ENCODE measurements around the gene AXDND1.
"Not testable (repeated sequence)": the region's sequence is repeated elsewhere in the genome, so short reads cannot be mapped to it uniquely, and the experiment has no call there.

AXDND1 gene

DNA sequence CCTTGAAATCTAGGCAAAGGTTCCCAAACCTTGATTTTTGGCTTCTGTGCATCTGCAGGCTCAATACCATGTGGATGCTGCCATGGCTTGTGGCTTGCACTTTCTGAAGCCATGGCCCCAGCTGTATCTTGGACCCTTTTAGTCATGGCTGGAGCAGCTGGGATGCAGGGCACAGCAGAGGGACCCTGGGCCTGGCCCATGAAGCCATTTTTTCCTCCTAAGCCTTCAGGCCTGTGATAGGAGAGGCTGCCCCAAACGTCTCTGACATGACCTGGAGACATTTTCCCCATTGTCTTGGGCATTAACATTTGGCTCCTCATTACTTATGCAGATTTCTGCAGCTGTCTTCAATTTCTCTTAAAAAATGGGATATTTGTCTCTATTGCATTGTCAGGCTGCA is 112.6 kb downstream of the AXDND1 start:
- H3K9me3 ChIP-seq (ENCODE audit: insufficient read depth, low read length), result peaks cover 47% of the 10 kb centered on the region
- DNase-seq (ENCODE audit: low read depth, low spot score), result no peak
- no peaks in the 10 kb centered on the region for H3K36me3 ChIP-seq (ENCODE audit: insufficient read depth, insufficient read length, low read length)
- TF ChIP-seq ZNF274 (IDR thresholded peaks at IDR 0.05; ENCODE audit: low read depth, low read length), result no peak
- no peaks in the 10 kb centered on the region for H3K27me3 ChIP-seq (ENCODE audit: insufficient read depth, insufficient read length)
- H3K4me3 ChIP-seq (ENCODE audit: insufficient read length, low read depth), result no peak overlapping the region
- H3K9ac ChIP-seq (ENCODE audit: insufficient read length, low read depth), result no peak overlapping the region
- no peaks in the 10 kb centered on the region for H3K4me1 ChIP-seq (ENCODE audit: insufficient read depth, insufficient read length)

DNA sequence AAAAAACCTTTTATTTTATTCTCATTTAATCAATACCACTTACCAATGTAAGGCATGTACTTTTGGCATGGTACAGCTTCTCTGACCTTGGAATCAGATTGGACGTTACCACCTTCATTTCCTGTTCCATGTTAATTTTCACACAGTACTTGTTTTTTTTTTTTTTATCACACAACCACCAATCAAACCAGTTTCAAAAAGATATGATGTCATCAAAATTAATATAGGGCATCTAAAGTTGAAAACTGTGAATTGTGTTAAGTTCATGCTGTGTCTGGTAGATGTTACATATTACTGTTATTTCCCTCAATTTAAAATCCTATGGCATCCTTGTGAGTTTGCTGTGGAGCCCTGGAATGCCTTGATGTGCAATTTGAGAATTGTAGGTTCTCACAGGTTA is 124.8 kb downstream of the AXDND1 start:
- TF ChIP-seq SUZ12 (IDR thresholded peaks at IDR 0.05; ENCODE audit: extremely low read depth, insufficient read depth, insufficient read length) (no peak), YY1 (IDR thresholded peaks at IDR 0.05; ENCODE audit: insufficient read depth, insufficient read length) (no peak), ZNF274 (IDR thresholded peaks at IDR 0.05; ENCODE audit: low read depth, low read length) (no peak)
- Histone ChIP-seq H3K27me3 (ENCODE audit: insufficient read depth, insufficient read length) (no peaks in the 10 kb centered on the region), H3K4me1 (ENCODE audit: insufficient read depth, insufficient read length) (no peaks in the 10 kb centered on the region), H3K36me3 (ENCODE audit: insufficient read depth, insufficient read length, low read length) (no peaks in the 10 kb centered on the region), H3K9me3 (ENCODE audit: insufficient read depth, low read length) (peaks cover 20% of the 10 kb centered on the region), H3K9ac (ENCODE audit: insufficient read length, low read depth) (no peak overlapping the region), H3K4me3 (ENCODE audit: insufficient read length, low read depth) (no peak overlapping the region)
- no peak for DNase-seq (ENCODE audit: low read depth, low spot score)

DNA sequence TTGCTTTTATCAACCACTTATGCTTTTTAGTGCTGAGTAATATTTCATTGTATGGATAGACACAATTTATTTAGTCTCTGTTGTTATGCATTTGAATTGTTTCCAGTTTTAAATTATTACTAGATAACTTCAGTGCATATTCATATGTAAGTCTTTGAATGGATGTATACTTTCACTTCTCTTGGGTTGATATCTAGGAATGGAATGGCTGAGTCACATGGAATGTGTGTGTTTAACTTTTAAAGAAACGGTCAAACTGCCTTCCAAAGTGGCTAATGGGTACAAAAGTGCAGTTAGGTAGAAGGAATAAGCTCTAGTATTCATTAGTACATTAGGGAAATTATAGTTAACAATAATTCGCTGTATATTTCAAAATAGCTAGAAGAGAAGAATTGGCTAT is 127.6 kb downstream of the AXDND1 start:
- Histone ChIP-seq H3K9ac (ENCODE audit: insufficient read length, low read depth) (no peak overlapping the region), H3K4me3 (ENCODE audit: insufficient read length, low read depth) (no peak overlapping the region), H3K4me1 (ENCODE audit: insufficient read depth, insufficient read length) (no peaks in the 10 kb centered on the region), H3K36me3 (ENCODE audit: insufficient read depth, insufficient read length, low read length) (no peaks in the 10 kb centered on the region), H3K27me3 (ENCODE audit: insufficient read depth, insufficient read length) (no peaks in the 10 kb centered on the region), H3K9me3 (ENCODE audit: insufficient read depth, low read length) (peaks cover 2% of the 10 kb centered on the region; the same call in 1 of the 2 replicates)
- no peak for DNase-seq (ENCODE audit: low read depth, low spot score)
- TF ChIP-seq YY1 (IDR thresholded peaks at IDR 0.05; ENCODE audit: insufficient read depth, insufficient read length), result no peak
- no peak for TF ChIP-seq ZNF274 (IDR thresholded peaks at IDR 0.05; ENCODE audit: low read depth, low read length)
- TF ChIP-seq SUZ12 (IDR thresholded peaks at IDR 0.05; ENCODE audit: extremely low read depth, insufficient read depth, insufficient read length), result no peak

DNA sequence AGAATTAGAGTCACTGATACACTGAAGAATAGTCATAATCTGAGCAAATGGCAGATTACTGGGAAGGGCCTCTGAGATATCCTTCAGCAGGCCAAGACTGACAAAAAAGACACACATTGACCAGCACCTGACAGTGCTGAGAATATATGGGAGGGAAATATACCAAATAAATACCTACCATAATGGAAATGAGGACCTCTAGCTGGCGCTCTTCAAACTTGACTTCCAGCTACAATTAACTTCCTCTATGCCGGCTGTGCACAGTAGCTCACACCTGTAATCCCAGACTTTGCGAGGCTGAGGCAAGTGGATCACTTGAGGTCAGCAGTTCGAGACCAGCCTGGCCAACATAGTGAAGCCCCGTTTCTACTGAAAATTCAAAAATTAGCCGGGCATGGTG is 140.4 kb downstream of the AXDND1 start:
- H3K36me3 ChIP-seq (ENCODE audit: insufficient read depth, insufficient read length, low read length), result no peaks in the 10 kb centered on the region
- no peak for DNase-seq (ENCODE audit: low read depth, low spot score)
- no peak for TF ChIP-seq ZNF274 (IDR thresholded peaks at IDR 0.05; ENCODE audit: low read depth, low read length)
- TF ChIP-seq YY1 (IDR thresholded peaks at IDR 0.05; ENCODE audit: insufficient read depth, insufficient read length), result no peak
- no peak for TF ChIP-seq SUZ12 (IDR thresholded peaks at IDR 0.05; ENCODE audit: extremely low read depth, insufficient read depth, insufficient read length)
- H3K9me3 ChIP-seq (ENCODE audit: insufficient read depth, low read length), result no peaks in the 10 kb centered on the region
- no peak overlapping the region for H3K9ac ChIP-seq (ENCODE audit: insufficient read length, low read depth)
- no peaks in the 10 kb centered on the region for H3K27me3 ChIP-seq (ENCODE audit: insufficient read depth, insufficient read length)
- no peaks in the 10 kb centered on the region for H3K4me1 ChIP-seq (ENCODE audit: insufficient read depth, insufficient read length)
- H3K4me3 ChIP-seq (ENCODE audit: insufficient read length, low read depth), result no peak overlapping the region

DNA sequence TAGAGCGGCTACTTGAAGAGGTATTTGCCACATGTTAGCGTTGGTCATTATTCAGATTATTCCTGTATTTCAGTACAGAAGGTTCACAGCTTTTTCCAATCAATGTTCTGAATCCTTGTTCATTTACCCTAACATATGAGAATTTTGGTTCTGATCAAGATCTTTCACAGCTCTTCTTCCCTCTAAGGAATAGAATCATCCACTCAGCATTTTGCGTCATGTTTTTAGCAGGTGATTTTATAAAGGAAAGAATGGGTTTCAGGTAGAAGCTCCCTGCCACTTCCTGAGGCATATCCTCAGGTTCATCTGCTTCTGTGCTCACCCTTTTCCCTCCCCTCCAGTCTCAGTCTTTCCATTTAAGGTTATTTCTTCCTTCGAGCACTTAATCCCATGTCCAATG is 143.6 kb downstream of the AXDND1 start:
- Histone ChIP-seq H3K9me3 (ENCODE audit: insufficient read depth, low read length) (no peaks in the 10 kb centered on the region), H3K4me3 (ENCODE audit: insufficient read length, low read depth) (no peak overlapping the region), H3K27me3 (ENCODE audit: insufficient read depth, insufficient read length) (no peaks in the 10 kb centered on the region), H3K36me3 (ENCODE audit: insufficient read depth, insufficient read length, low read length) (no peaks in the 10 kb centered on the region), H3K9ac (ENCODE audit: insufficient read length, low read depth) (no peak overlapping the region), H3K4me1 (ENCODE audit: insufficient read depth, insufficient read length) (no peaks in the 10 kb centered on the region)
- no peak for DNase-seq (ENCODE audit: low read depth, low spot score)
- TF ChIP-seq ZNF274 (IDR thresholded peaks at IDR 0.05; ENCODE audit: low read depth, low read length) (no peak), YY1 (IDR thresholded peaks at IDR 0.05; ENCODE audit: insufficient read depth, insufficient read length) (no peak), SUZ12 (IDR thresholded peaks at IDR 0.05; ENCODE audit: extremely low read depth, insufficient read depth, insufficient read length) (no peak)

DNA sequence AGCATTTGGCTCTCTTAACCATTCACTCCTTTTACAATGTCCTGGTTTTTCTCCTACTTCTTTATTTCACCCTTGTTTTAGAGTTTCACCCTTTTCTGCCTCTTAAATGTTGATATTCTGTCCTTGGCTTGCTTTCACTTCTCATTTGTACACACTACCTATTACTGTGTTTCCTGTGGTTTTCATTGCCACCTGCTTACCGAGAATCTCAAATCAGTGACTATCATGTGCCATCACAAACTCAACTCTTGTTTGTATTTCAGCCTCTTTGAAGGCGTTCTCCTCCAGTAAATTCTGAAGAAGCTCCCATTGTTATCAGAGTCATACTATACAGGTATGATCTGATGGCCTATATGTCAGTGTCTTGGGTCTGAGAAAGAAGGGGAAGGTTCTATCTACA is 144.3 kb downstream of the AXDND1 start:
- no peak for DNase-seq (ENCODE audit: low read depth, low spot score)
- no peak overlapping the region for H3K9ac ChIP-seq (ENCODE audit: insufficient read length, low read depth)
- H3K4me1 ChIP-seq (ENCODE audit: insufficient read depth, insufficient read length), result no peaks in the 10 kb centered on the region
- H3K27me3 ChIP-seq (ENCODE audit: insufficient read depth, insufficient read length), result no peaks in the 10 kb centered on the region
- no peaks in the 10 kb centered on the region for H3K9me3 ChIP-seq (ENCODE audit: insufficient read depth, low read length)
- no peak for TF ChIP-seq YY1 (IDR thresholded peaks at IDR 0.05; ENCODE audit: insufficient read depth, insufficient read length)
- no peak overlapping the region for H3K4me3 ChIP-seq (ENCODE audit: insufficient read length, low read depth)
- H3K36me3 ChIP-seq (ENCODE audit: insufficient read depth, insufficient read length, low read length), result no peaks in the 10 kb centered on the region

DNA sequence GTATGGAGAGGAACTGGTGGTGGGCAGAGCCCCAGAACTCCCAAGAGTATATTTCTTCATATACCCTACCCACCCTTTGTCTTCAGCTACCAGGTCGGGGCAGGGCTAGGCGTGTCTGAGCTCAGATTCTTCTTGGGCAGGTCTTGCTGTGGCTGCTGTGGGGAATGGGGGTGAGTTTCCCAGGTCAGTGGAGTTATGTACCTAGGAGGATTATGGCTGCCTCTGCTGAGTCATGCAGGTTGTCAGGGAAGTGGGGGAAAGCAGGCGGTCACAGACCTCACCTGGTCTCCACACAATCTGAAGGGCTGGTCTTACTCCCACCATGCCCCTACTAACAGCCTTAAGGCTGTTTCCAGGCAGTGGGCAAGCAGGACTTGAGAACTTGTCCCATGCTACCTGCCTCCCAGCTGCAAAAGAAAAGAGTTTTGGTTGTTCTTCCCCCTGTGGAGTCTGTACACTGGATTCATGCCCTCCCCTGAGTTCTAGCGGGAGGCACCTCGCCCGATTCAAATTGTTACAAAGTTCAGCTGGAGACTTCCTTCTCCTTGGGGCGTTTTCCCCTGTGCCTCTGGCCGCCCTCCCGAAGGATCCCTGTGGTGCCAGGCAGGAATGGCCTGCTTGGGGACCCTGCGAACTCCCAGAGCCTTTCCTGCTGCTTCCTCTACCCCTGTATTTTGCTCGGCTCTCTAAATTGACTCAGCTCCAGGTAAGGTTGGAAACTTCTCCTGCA is 151.4 kb downstream of the AXDND1 start:
- H3K9ac ChIP-seq (ENCODE audit: insufficient read length, low read depth), result no peak overlapping the region
- TF ChIP-seq SUZ12 (IDR thresholded peaks at IDR 0.05; ENCODE audit: extremely low read depth, insufficient read depth, insufficient read length), result no peak
- no peak for TF ChIP-seq YY1 (IDR thresholded peaks at IDR 0.05; ENCODE audit: insufficient read depth, insufficient read length)
- TF ChIP-seq ZNF274 (IDR thresholded peaks at IDR 0.05; ENCODE audit: low read depth, low read length), result no peak
- no peak for DNase-seq (ENCODE audit: low read depth, low spot score)
- H3K4me1 ChIP-seq (ENCODE audit: insufficient read depth, insufficient read length), result peaks cover 6% of the 10 kb centered on the region
- H3K9me3 ChIP-seq (ENCODE audit: insufficient read depth, low read length), result no peaks in the 10 kb centered on the region
- no peaks in the 10 kb centered on the region for H3K27me3 ChIP-seq (ENCODE audit: insufficient read depth, insufficient read length)
- no peak overlapping the region for H3K4me3 ChIP-seq (ENCODE audit: insufficient read length, low read depth)
- no peaks in the 10 kb centered on the region for H3K36me3 ChIP-seq (ENCODE audit: insufficient read depth, insufficient read length, low read length)

DNA sequence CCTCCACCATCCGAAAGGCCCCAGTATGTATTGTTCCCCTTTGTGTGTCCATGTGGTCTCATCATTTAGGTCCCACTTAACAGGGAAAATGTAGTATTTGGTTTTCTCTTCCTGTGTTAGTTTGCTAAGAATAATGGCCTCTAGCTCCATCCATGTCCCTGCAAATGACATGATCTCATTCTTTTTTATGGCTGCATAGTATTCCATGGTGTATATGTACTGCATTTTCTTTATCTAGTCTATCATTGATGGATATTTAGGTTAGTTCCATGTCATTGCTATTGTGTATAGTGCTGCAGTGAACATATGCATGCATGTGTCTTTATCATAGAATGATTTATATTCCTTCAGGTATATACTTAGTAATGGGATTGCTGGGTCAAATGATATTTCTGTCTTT is 152.8 kb downstream of the AXDND1 start:
- H3K4me3 ChIP-seq (ENCODE audit: insufficient read length, low read depth); H3K4me1 ChIP-seq (ENCODE audit: insufficient read depth, insufficient read length): not testable (repeated sequence)

More for the DNA sequence above, 152.8 kb downstream of the AXDND1 start:
- not testable (repeated sequence) for H3K27me3 ChIP-seq (ENCODE audit: insufficient read depth, insufficient read length); H3K9ac ChIP-seq (ENCODE audit: insufficient read length, low read depth); DNase-seq (ENCODE audit: low read depth, low spot score); H3K9me3 ChIP-seq (ENCODE audit: insufficient read depth, low read length); H3K36me3 ChIP-seq (ENCODE audit: insufficient read depth, insufficient read length, low read length)

Data from NT2/D1 (cell line).